ENCODE data around the gene NRF1.
"Not testable (repeated sequence)": the region's sequence is repeated elsewhere in the genome, so short reads cannot be mapped to it uniquely, and the experiment has no call there.

The NRF1 gene

GRCh38 chr7:129611246-129612111 lies at the start of gene NRF1:
NRF1 (plus strand) TSS chr7:129611720; CDS start chr7:129657352, 45,632 bp downstream.
- ATAC-seq (peak; percentile 91), DNase-seq (peak; percentile 95)

GRCh38 chr7:129566323-129566722 lies 45.2 kb upstream of the NRF1 start:
- not testable (repeated sequence) for DNase-seq

GRCh38 chr7:129567377-129567776 lies 44.1 kb upstream of the NRF1 start:
- DNase-seq (no peak), ATAC-seq (no peak)

More at GRCh38 chr7:129566323-129566722, 45.2 kb upstream of the NRF1 start:
- not testable (repeated sequence) for ATAC-seq

- no peak for DNase-seq
- ATAC-seq: no peak
Observed at GRCh38 chr7:129568240-129568639, 43.3 kb upstream of the NRF1 start.

- DNase-seq (no peak), ATAC-seq (no peak)
Observed at GRCh38 chr7:129569326-129569725, 42.2 kb upstream of the NRF1 start.

- DNase-seq (no peak), ATAC-seq (no peak)
Observed at GRCh38 chr7:129569811-129570215, 41.7 kb upstream of the NRF1 start.

- ATAC-seq (no peak), DNase-seq (no peak)
Observed at GRCh38 chr7:129571201-129571600, 40.3 kb upstream of the NRF1 start.

GRCh38 chr7:129572205-129572604 lies 39.3 kb upstream of the NRF1 start:
- no peak for ATAC-seq

GRCh38 chr7:129574487-129574886 lies 37.0 kb upstream of the NRF1 start:
- DNase-seq (no peak), ATAC-seq (no peak)

More at GRCh38 chr7:129572205-129572604, 39.3 kb upstream of the NRF1 start:
- no peak for DNase-seq

- no peak for ATAC-seq
- DNase-seq: no peak
Observed at GRCh38 chr7:129575699-129576098, 35.8 kb upstream of the NRF1 start.

- DNase-seq (no peak), ATAC-seq (no peak)
Observed at GRCh38 chr7:129576138-129576537, 35.4 kb upstream of the NRF1 start.

- DNase-seq: no peak
- ATAC-seq: no peak
Observed at GRCh38 chr7:129578829-129579228, 32.7 kb upstream of the NRF1 start.

- not testable (repeated sequence) for ATAC-seq, DNase-seq
Observed at GRCh38 chr7:129586179-129586578, 25.3 kb upstream of the NRF1 start.

GRCh38 chr7:129588268-129588667 lies 23.3 kb upstream of the NRF1 start:
- ATAC-seq (no peak), DNase-seq (no peak)

GRCh38 chr7:129591868-129592267 lies 19.7 kb upstream of the NRF1 start:
- no peak for DNase-seq
- ATAC-seq: no peak

- DNase-seq, ATAC-seq: not testable (repeated sequence)
Observed at GRCh38 chr7:129596386-129596785, 15.1 kb upstream of the NRF1 start.

GRCh38 chr7:129597672-129598071 lies 13.8 kb upstream of the NRF1 start:
- ATAC-seq (no peak), DNase-seq (no peak)

GRCh38 chr7:129599174-129599573 lies 12.3 kb upstream of the NRF1 start:
- DNase-seq (no peak), ATAC-seq (no peak)

GRCh38 chr7:129603594-129603993 lies 7.9 kb upstream of the NRF1 start:
- DNase-seq, ATAC-seq: not testable (repeated sequence)

GRCh38 chr7:129604021-129604420 lies 7.5 kb upstream of the NRF1 start:
- not testable (repeated sequence) for DNase-seq, ATAC-seq

- ATAC-seq (no peak), DNase-seq (no peak)
Observed at GRCh38 chr7:129604713-129605437, 6.6 kb upstream of the NRF1 start.

GRCh38 chr7:129605960-129606614 lies 5.4 kb upstream of the NRF1 start:
- ATAC-seq (no peak), DNase-seq (no peak)

GRCh38 chr7:129606803-129607202 lies 4.7 kb upstream of the NRF1 start:
- ATAC-seq (no peak), DNase-seq (no peak)
